HepG2 (cell line): ENCODE data around the gene CEBPB. TPM values are rescaled to one million over a fixed set of nuclear protein-coding genes. Genes with fewer than 3 reads are reported as not detected.

Experiments
- ADNP ChIP-seq: sonication (generic); formaldehyde crosslinking; IDR thresholded peaks from 2 replicates; pipeline ENCODE4 v1.4.0; 2020; ENCODE audit warnings: missing genetic modification reagents
- AHDC1 ChIP-seq: sonication (generic); formaldehyde crosslinking; IDR thresholded peaks from 2 replicates; pipeline ENCODE4 v1.5.1; 2020; ENCODE audit warnings: mild to moderate bottlenecking, missing genetic modification reagents, borderline replicate concordance
- ARNT2 ChIP-seq: sonication (generic); formaldehyde crosslinking; IDR thresholded peaks from 2 replicates; pipeline ENCODE4 v1.8.0; 2022; ENCODE audit warnings: mild to moderate bottlenecking, low read depth, missing genetic modification reagents, moderate library complexity
- HMGA1 ChIP-seq: sonication (generic); formaldehyde crosslinking; conservative IDR thresholded peaks from 2 replicates; pipeline ENCODE4 v1.4.0; 2020; ENCODE audit warnings: missing genetic modification reagents
- KDM4B ChIP-seq: sonication (generic); formaldehyde crosslinking; IDR thresholded peaks from 2 replicates; pipeline ENCODE4 v1.4.0; 2020; ENCODE audit warnings: missing genetic modification reagents
- MAF1 ChIP-seq: sonication (generic); formaldehyde crosslinking; IDR thresholded peaks from 2 replicates; pipeline ENCODE4 v1.5.0; 2020; ENCODE audit warnings: missing genetic modification reagents, borderline replicate concordance
- NR1H2 ChIP-seq: sonication (generic); formaldehyde crosslinking; IDR thresholded peaks from 2 replicates; pipeline ENCODE4 v1.8.1; 2022; ENCODE audit warnings: low read depth, missing genetic modification reagents, borderline replicate concordance
- PRDM10 ChIP-seq: sonication (generic); formaldehyde crosslinking; IDR thresholded peaks from 2 replicates; pipeline ENCODE4 v1.4.0; 2020; ENCODE audit warnings: low read depth, missing genetic modification reagents
- RELA ChIP-seq: sonication (generic); formaldehyde crosslinking; IDR thresholded peaks from 2 replicates; pipeline ENCODE4 v1.4.0; 2020; ENCODE audit warnings: missing genetic modification reagents
- SAFB2 ChIP-seq: sonication (generic); formaldehyde crosslinking; IDR thresholded peaks from 2 replicates; pipeline ENCODE4 v1.5.1; 2020; ENCODE audit warnings: missing genetic modification reagents, low read depth, mild to moderate bottlenecking, borderline replicate concordance
- SATB2 ChIP-seq: sonication (generic); formaldehyde crosslinking; IDR thresholded peaks from 2 replicates; pipeline ENCODE4 v1.5.0; 2020; ENCODE audit warnings: missing genetic modification reagents
- SIN3A ChIP-seq: IDR thresholded peaks from 2 replicates; pipeline ENCODE4 v1.6.1; 2011; ENCODE audit warnings: low read depth, mild to moderate bottlenecking, control low read depth, low read length, borderline replicate concordance
- TEF ChIP-seq: sonication (generic); formaldehyde crosslinking; IDR thresholded peaks from 2 replicates; pipeline ENCODE4 v1.5.0; 2020; ENCODE audit warnings: missing genetic modification reagents
- TERF1 ChIP-seq: sonication (generic); formaldehyde crosslinking; IDR thresholded peaks from 2 replicates; pipeline ENCODE4 v1.8.0; 2022; ENCODE audit warnings: mild to moderate bottlenecking, missing genetic modification reagents, moderate library complexity
- ZNF12 ChIP-seq: sonication (generic); formaldehyde crosslinking; IDR thresholded peaks from 2 replicates; pipeline ENCODE4 v1.5.0; 2020; ENCODE audit warnings: missing genetic modification reagents
- ZNF180 ChIP-seq: sonication (generic); formaldehyde crosslinking; IDR thresholded peaks from 2 replicates; pipeline ENCODE4 v1.4.0; 2020; ENCODE audit warnings: low read depth, missing genetic modification reagents, borderline replicate concordance
- ZNF737 ChIP-seq: sonication (generic); formaldehyde crosslinking; IDR thresholded peaks from 2 replicates; pipeline ENCODE4 v1.5.0; 2020; ENCODE audit warnings: missing genetic modification reagents, mild to moderate bottlenecking, borderline replicate concordance
- ZNF83 ChIP-seq: sonication (generic); formaldehyde crosslinking; IDR thresholded peaks from 2 replicates; pipeline ENCODE4 v1.4.0; 2020; ENCODE audit warnings: missing genetic modification reagents, mild to moderate bottlenecking, borderline replicate concordance
- polyA plus RNA-seq, 8 experiments: library from polyadenylated mRNA; depleted of rRNA in 3 of 8; stranded (reverse) in 7 of 8; unstranded in 1 of 8; fragments of >200 nt; fragmentation: Illumina TruSeq in 4 of 8; extraction: Trizol in 4 of 8; gene quantifications; 2 replicates each; pipeline versions ENCODE4 v1.2.1 to v1.2.3, GENCODE V29; 2011 to 2016; ENCODE audit warnings: low read depth in 4 of 8, missing spikeins in 1 of 8, mixed read lengths in 1 of 8; ENCODE audit not compliant: insufficient read depth in 1 of 8
- total RNA-seq, 5 experiments: library from RNA; depleted of rRNA; stranded (reverse); fragments of >200 nt; fragmentation: Illumina TruSeq; extraction: Trizol; gene quantifications; 2 replicates each; pipeline ENCODE4 v1.2.3, GENCODE V29; 2016; ENCODE audit warnings: low read depth in 1 of 5

Gene CEBPB
- total and polyA plus RNA-seq, 2 of the 13 experiments (the other 11 are each of a cell fraction or from before 2014, with no cell fraction given), result 18.5 to 28.2 TPM

- TF ChIP-seq AHDC1 (CRISPR knock-in tag) (no peak), ZNF12 (no peak), ZNF180 (no peak), TEF (CRISPR knock-in tag) (no peak), SIN3A (no peak), KDM4B (CRISPR knock-in tag) (no peak), ADNP (CRISPR knock-in tag) (no peak), ZNF737 (CRISPR knock-in tag) (no peak), RELA (CRISPR knock-in tag) (no peak), SAFB2 (CRISPR knock-in tag) (no peak), ZNF83 (CRISPR knock-in tag) (0 out of 2 replicates have a peak, but pooled peaks have one; percentile 19), PRDM10 (no peak), HMGA1 (CRISPR knock-in tag) (no peak), SATB2 (CRISPR knock-in tag) (no peak), TERF1 (CRISPR knock-in tag) (no peak), NR1H2 (CRISPR knock-in tag) (no peak), ARNT2 (no peak; the same call in 1 of the 2 replicates), MAF1 (CRISPR knock-in tag) (no peak)
Measured at GRCh38 chr20:50152394-50153152, 38.1 kb upstream of the CEBPB start (continued).
